AG04449 (cell line): Measurements from ENCODE around the gene ADAMTSL3.

Experiments used
- CTCF ChIA-PET: fragments of 350-600 bp; formaldehyde crosslinking; extraction: SDS; loops from one replicate; lab custom pipeline; 2021; ENCODE audit warnings: antibody characterized with exemption; lab: Yijun Ruan, JAX
- POLR2A ChIA-PET: fragments of 400-600, 350-600 bp; formaldehyde crosslinking; extraction: SDS; loops from one replicate; lab custom pipeline; 2020; ENCODE audit warnings: antibody characterized with exemption, inconsistent platforms; lab: Yijun Ruan, JAX
- DNase-seq: peaks from one replicate; pipeline ENCODE4 v3.0.0-alpha.2; 2010; ENCODE audit warnings: low read depth, low spot score
- H3K4me3 ChIP-seq: 2 replicates; pipeline ENCODE4 v1.5.1; 2011; ENCODE audit warnings: low read depth, mild to moderate bottlenecking, control low read depth, low read length
- TF ChIP-seq, protein P1 (sequence below): IDR thresholded peaks from one replicate; pipeline ENCODE4 v1.5.1; 2011; ENCODE audit warnings: mild to moderate bottlenecking, moderate library complexity, low read length, control low read depth, inconsistent platforms; ENCODE audit not compliant: insufficient read depth; ENCODE audit errors: missing control alignments

Gene ADAMTSL3

DNA sequence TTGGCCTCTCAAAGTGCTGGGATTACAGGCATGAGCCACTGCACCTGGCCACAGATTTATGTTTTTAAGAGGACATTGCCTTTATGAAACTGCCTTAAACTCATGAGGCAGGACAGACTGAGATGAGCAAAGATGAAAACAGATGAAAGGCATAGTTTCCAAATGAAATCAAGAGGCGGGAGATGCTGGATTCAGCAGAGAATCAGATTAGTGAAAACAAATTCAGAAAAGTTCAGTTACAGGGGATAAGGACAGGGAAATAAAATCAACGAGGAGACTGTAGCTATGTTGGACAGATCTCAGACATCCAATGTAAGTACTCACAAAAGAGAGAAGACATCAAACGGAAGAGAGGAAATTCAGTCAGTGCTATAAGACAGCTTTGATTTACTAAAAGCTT, 68.1 kb downstream of the ADAMTSL3 start:
- CTCF ChIA-PET: no interaction called here
- DNase-seq: no peak
- POLR2A ChIA-PET: no interaction called here
- TF ChIP-seq, protein P1, sequence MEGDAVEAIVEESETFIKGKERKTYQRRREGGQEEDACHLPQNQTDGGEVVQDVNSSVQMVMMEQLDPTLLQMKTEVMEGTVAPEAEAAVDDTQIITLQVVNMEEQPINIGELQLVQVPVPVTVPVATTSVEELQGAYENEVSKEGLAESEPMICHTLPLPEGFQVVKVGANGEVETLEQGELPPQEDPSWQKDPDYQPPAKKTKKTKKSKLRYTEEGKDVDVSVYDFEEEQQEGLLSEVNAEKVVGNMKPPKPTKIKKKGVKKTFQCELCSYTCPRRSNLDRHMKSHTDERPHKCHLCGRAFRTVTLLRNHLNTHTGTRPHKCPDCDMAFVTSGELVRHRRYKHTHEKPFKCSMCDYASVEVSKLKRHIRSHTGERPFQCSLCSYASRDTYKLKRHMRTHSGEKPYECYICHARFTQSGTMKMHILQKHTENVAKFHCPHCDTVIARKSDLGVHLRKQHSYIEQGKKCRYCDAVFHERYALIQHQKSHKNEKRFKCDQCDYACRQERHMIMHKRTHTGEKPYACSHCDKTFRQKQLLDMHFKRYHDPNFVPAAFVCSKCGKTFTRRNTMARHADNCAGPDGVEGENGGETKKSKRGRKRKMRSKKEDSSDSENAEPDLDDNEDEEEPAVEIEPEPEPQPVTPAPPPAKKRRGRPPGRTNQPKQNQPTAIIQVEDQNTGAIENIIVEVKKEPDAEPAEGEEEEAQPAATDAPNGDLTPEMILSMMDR: no peak
- H3K4me3 ChIP-seq: no peak overlapping the region

DNA sequence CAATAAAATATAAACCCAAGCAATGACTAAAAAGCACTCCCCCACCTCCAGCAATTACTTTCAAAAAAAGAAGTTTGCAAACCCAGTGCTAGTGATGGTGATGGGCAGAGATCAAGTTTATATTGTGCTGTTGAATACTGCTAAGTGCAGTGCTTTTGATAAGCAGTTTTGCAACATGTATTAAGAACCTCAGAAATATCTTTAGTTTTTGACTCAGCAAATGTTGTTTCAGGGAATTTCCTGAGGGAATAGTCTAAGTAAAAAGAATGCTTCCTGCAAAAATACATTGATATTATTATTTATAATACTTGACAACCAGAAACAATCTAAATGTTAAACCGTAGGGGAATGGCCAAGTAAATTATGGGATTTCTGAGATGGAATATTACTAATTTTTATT, 69.3 kb downstream of the ADAMTSL3 start:
- ChIA-PET CTCF (no interaction called here), POLR2A (no interaction called here)
- H3K4me3 ChIP-seq: no peak overlapping the region
- DNase-seq: no peak
- TF ChIP-seq, protein P1: no peak

DNA sequence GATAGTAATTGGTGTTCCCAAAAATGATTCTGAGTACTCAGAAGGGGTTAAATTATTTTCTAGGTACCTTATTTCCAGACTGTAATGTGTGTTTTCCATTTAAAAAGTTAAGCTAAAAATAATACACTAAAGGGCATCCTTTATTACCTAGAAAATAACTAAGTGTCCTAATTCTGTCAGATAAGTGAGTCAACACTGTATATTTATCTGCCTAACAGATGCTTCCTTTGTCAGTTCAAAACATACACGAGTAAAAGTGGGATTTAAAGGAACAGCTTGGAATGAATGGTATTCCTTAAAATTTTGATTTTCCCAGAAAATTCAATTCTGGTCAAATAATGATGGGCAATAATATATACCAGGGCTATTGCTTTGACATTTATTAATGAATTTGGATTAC, 78.3 kb downstream of the ADAMTSL3 start:
- no peak overlapping the region for H3K4me3 ChIP-seq
- TF ChIP-seq, protein P1: no peak
- ChIA-PET POLR2A (no interaction called here), CTCF (no interaction called here)
- DNase-seq: no peak

DNA sequence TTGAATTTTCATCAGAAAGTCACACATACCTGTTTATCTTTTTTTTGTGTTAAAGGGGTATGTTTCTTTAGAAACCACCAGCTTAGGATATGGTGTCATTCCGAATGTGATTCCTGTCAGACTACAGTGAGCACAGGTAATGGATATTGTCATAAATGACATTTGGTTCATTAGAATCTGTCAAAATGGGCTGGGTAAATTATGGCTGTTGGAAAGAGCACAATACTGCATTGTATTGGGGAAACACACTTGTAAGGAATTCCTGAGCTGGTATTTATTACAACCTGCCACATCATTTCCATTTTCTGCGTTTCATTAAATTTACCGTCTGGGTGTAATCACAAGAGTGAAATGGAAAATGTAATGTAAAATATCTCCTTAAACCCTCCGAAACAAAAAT, 78.8 kb downstream of the ADAMTSL3 start:
- H3K4me3 ChIP-seq: no peak overlapping the region

DNA sequence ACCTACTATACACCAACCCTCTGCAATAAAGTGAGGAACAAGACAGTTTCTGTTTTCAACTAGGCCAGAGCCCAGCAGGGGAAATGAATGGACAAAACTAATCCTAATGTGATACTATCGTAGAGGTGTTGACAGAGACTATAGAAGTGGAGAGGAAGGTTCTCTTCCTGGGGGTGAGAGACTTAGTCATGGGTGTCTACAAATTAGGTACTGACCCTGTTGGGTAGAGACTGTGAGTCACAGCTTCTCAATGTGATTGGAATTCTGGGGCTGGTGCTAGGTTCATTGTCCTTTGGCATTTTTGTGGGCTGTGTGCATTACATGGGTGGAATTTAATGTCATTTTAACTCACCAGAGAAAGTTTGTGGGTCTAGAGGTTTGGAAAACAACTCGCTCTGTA, 79.3 kb downstream of the ADAMTSL3 start:
- TF ChIP-seq, protein P1: no peak
- DNase-seq: no peak
- POLR2A ChIA-PET: no interaction called here
- no peak overlapping the region for H3K4me3 ChIP-seq
- CTCF ChIA-PET: no interaction called here

More for the DNA sequence above, 78.8 kb downstream of the ADAMTSL3 start:
- TF ChIP-seq, protein P1: no peak
- ChIA-PET CTCF (no interaction called here), POLR2A (no interaction called here)
- DNase-seq: no peak

DNA sequence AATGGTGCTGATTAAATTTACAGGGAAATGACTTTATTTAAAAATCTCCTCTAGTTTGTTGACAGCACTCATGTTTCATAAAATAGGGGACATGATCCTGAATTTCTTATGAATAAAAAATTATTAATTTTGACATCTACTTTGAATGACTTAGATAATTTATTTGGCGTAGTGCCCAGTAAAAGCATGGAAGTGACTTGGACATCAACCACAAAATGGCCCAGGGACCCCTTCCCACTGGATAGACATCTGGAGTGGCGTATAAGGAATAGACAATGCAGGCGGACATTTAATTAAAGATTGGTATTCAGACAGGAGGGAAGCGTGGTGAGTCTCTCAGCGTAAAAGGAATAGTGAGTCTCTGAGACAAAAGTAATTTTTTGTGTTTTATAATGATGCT, 79.8 kb downstream of the ADAMTSL3 start:
- POLR2A ChIA-PET: no interaction called here
- TF ChIP-seq, protein P1: no peak
- CTCF ChIA-PET: no interaction called here
- no peak for DNase-seq
- no peak overlapping the region for H3K4me3 ChIP-seq
